GM12801 (cell line): ENCODE results near the gene ZNF165.

ENCODE experiments used
- CTCF ChIP-seq: IDR thresholded peaks from one replicate; pipeline ENCODE4 v1.5.1; 2011; ENCODE audit warnings: control low read depth; ENCODE audit not compliant: insufficient read length; ENCODE audit errors: extremely low read depth

ZNF165 gene

GRCh38 chr6:28124971-28125353 lies 44.6 kb downstream of the ZNF165 start:
- no peak for TF ChIP-seq CTCF

- no peak for TF ChIP-seq CTCF
Observed at GRCh38 chr6:28125401-28125800, 45.0 kb downstream of the ZNF165 start.

- no peak for TF ChIP-seq CTCF
Observed at GRCh38 chr6:28134015-28134414, 53.6 kb downstream of the ZNF165 start.

GRCh38 chr6:28134716-28135115 lies 54.3 kb downstream of the ZNF165 start:
- no peak for TF ChIP-seq CTCF

GRCh38 chr6:28135393-28135792 lies 55.0 kb downstream of the ZNF165 start:
- no peak for TF ChIP-seq CTCF

- no peak for TF ChIP-seq CTCF
Observed at GRCh38 chr6:28136585-28137504, 56.5 kb downstream of the ZNF165 start.

GRCh38 chr6:28137505-28137981 lies 57.2 kb downstream of the ZNF165 start:
- no peak for TF ChIP-seq CTCF
